IMR-90 (cell line): ENCODE measurements around the gene ELOVL2. TPM values are rescaled to one million over a fixed set of nuclear protein-coding genes. Genes with fewer than 3 reads are reported as not detected.

Experiments
- ATAC-seq: fragments of 200-7000 bp; cut with Tn5 transposase; 2 replicates; pipeline ENCODE4 v1.9.1; 2020; ENCODE audit warnings: low read depth, mild to moderate bottlenecking, moderate library complexity
- BruUV-seq: library from RNA; stranded (reverse); fragments of 400-500 nt; replicated peaks from 2 replicates; lab custom pipeline; 2021; lab: Mats Ljungman, UMichigan
- CTCF ChIA-PET: fragments of 300-600 bp; formaldehyde crosslinking; extraction: SDS; loops from one replicate; lab custom pipeline; 2021; ENCODE audit warnings: antibody characterized with exemption; lab: Yijun Ruan, JAX
- POLR2A ChIA-PET: fragments of 300-600 bp; sonication (Branson Sonifier 250); formaldehyde crosslinking; loops from one replicate; lab custom pipeline; 2022; ENCODE audit warnings: antibody characterized with exemption; ENCODE audit not compliant: unreplicated experiment; lab: Charles Lee
- DNase-seq: peaks from one replicate; pipeline ENCODE4 v3.0.0; 2013
- H2AFZ ChIP-seq: replicated peaks from 2 replicates; pipeline ENCODE3; 2013; ENCODE audit warnings: low read length, mild to moderate bottlenecking; ENCODE audit not compliant: poor library complexity
- H2AK5ac ChIP-seq: 2 replicates; pipeline ENCODE4 v1.6.1; 2013; ENCODE audit warnings: low read depth, low read length, inconsistent platforms
- H2AK9ac ChIP-seq: replicated peaks from 2 replicates; pipeline ENCODE3; 2013; ENCODE audit warnings: mild to moderate bottlenecking, low read depth, low read length, moderate library complexity; ENCODE audit not compliant: poor library complexity
- H2BK120ac ChIP-seq: 2 replicates; pipeline ENCODE4 v1.6.1; 2013; ENCODE audit warnings: low read depth, low read length, inconsistent platforms
- H2BK15ac ChIP-seq: 3 replicates; pipeline ENCODE4 v1.6.1; 2013; ENCODE audit warnings: low read depth, low read length, inconsistent platforms
- H2BK20ac ChIP-seq: 2 replicates; pipeline ENCODE4 v1.6.1; 2013; ENCODE audit warnings: low read depth, mild to moderate bottlenecking, inconsistent platforms, low read length, moderate library complexity
- H2BK5ac ChIP-seq: 2 replicates; pipeline ENCODE4 v1.6.1; 2013; ENCODE audit warnings: mild to moderate bottlenecking, low read depth, low read length, inconsistent platforms; ENCODE audit not compliant: poor library complexity, severe bottlenecking
- H3K14ac ChIP-seq: replicated peaks from 2 replicates; pipeline ENCODE4 v1.6.1; 2013; ENCODE audit warnings: low read depth, low read length, inconsistent platforms
- H3K18ac ChIP-seq: 2 replicates; pipeline ENCODE4 v1.6.1; 2013; ENCODE audit warnings: low read depth, low read length, control low read depth
- H3K23ac ChIP-seq: 2 replicates; pipeline ENCODE4 v1.6.1; 2013; ENCODE audit warnings: low read depth, low read length, inconsistent platforms
- H3K27ac ChIP-seq: 2 replicates; pipeline ENCODE4 v1.5.1; 2013; ENCODE audit warnings: mild to moderate bottlenecking, control low read depth, low read length; ENCODE audit not compliant: insufficient read depth
- H3K27me3 ChIP-seq: 2 replicates; pipeline ENCODE4 v1.6.1; 2013; ENCODE audit warnings: low read length; ENCODE audit not compliant: control insufficient read depth, insufficient read depth
- H3K36me3 ChIP-seq: 2 replicates; pipeline ENCODE4 v1.6.1; 2013; ENCODE audit warnings: low read length, mixed read lengths; ENCODE audit not compliant: control insufficient read depth, insufficient read depth
- H3K4ac ChIP-seq: 2 replicates; pipeline ENCODE4 v1.6.1; 2013; ENCODE audit warnings: low read depth, low read length, inconsistent platforms
- H3K4me1 ChIP-seq: 2 replicates; pipeline ENCODE4 v1.6.1; 2013; ENCODE audit warnings: low read length, mixed read lengths; ENCODE audit not compliant: control insufficient read depth, insufficient read depth
- H3K4me2 ChIP-seq: 2 replicates; pipeline ENCODE4 v1.6.1; 2013; ENCODE audit warnings: low read depth, mild to moderate bottlenecking, control low read depth, low read length, moderate library complexity
- H3K4me3 ChIP-seq: 2 replicates; pipeline ENCODE4 v1.5.1; 2013; ENCODE audit warnings: low read depth, mild to moderate bottlenecking, control low read depth, low read length, moderate library complexity; ENCODE audit not compliant: insufficient read depth
- H3K56ac ChIP-seq: 2 replicates; pipeline ENCODE4 v1.6.1; 2013; ENCODE audit warnings: low read length, inconsistent platforms; ENCODE audit not compliant: insufficient read depth; ENCODE audit errors: extremely low read depth
- H3K79me1 ChIP-seq, 2 experiments: 2 replicates each; pipeline ENCODE4 v1.6.1; 2013; ENCODE audit warnings: low read length in 2 of 2, inconsistent platforms in 1 of 2, low read depth in 1 of 2
- H3K9ac ChIP-seq: 2 replicates; pipeline ENCODE4 v1.6.1; 2013; ENCODE audit warnings: low read depth, low read length, control low read depth
- H3K9me1 ChIP-seq: 2 replicates; pipeline ENCODE4 v1.6.1; 2013; ENCODE audit warnings: low read length, inconsistent platforms; ENCODE audit not compliant: insufficient read depth
- H3K9me3 ChIP-seq: 2 replicates; pipeline ENCODE4 v1.6.1; 2013; ENCODE audit warnings: low read length; ENCODE audit not compliant: control insufficient read depth, insufficient read depth
- H4K20me1 ChIP-seq: 2 replicates; pipeline ENCODE4 v1.6.1; 2013; ENCODE audit warnings: low read length, inconsistent platforms; ENCODE audit not compliant: insufficient read depth
- H4K5ac ChIP-seq: 2 replicates; pipeline ENCODE4 v1.6.1; 2013; ENCODE audit warnings: mild to moderate bottlenecking, low read depth, low read length, control low read depth
- H4K8ac ChIP-seq, 2 experiments: 2 replicates each; pipeline ENCODE4 v1.6.1; 2013; ENCODE audit warnings: low read depth in 2 of 2, low read length in 2 of 2, control low read depth in 1 of 2, inconsistent platforms in 1 of 2
- H4K91ac ChIP-seq: 2 replicates; pipeline ENCODE4 v1.6.1; 2013; ENCODE audit warnings: low read depth, low read length, inconsistent platforms; ENCODE audit not compliant: insufficient read depth
- BHLHE40 ChIP-seq: fragments of 150-350 bp; IDR thresholded peaks from 2 replicates; pipeline ENCODE4 v1.6.1; 2016; ENCODE audit warnings: mild to moderate bottlenecking, low read depth, low read length
- CEBPB ChIP-seq: IDR thresholded peaks from 2 replicates; pipeline ENCODE4 v1.6.1; 2012; ENCODE audit warnings: low read depth, low read length, improper control_type of control experiment
- CHD1 ChIP-seq: IDR thresholded peaks from 2 replicates; pipeline ENCODE4 v1.6.1; 2012; ENCODE audit warnings: low read depth, low read length, improper control_type of control experiment
- CTCF ChIP-seq: conservative IDR thresholded peaks from 2 replicates; pipeline ENCODE4 v1.5.1; 2012; ENCODE audit warnings: mild to moderate bottlenecking, low read depth, low read length, improper control_type of control experiment
- ELK1 ChIP-seq: fragments of 150-350 bp; IDR thresholded peaks from 2 replicates; pipeline ENCODE4 v1.6.1; 2016; ENCODE audit warnings: low read depth, mild to moderate bottlenecking, low read length, moderate library complexity, borderline replicate concordance
- FOS ChIP-seq: fragments of 150-350 bp; IDR thresholded peaks from 2 replicates; pipeline ENCODE4 v1.6.1; 2016; ENCODE audit warnings: low read depth, low read length
- MAFK ChIP-seq: IDR thresholded peaks from 2 replicates; pipeline ENCODE4 v1.6.1; 2012; ENCODE audit warnings: low read depth, low read length, improper control_type of control experiment
- MXI1 ChIP-seq: IDR thresholded peaks from 2 replicates; pipeline ENCODE4 v1.6.1; 2012; ENCODE audit warnings: low read depth, mild to moderate bottlenecking, low read length, moderate library complexity, borderline replicate concordance
- NFE2L2 ChIP-seq: fragments of 150-350 bp; IDR thresholded peaks from 2 replicates; pipeline ENCODE4 v1.6.1; 2016; ENCODE audit warnings: low read depth, mild to moderate bottlenecking, low read length
- POLR2A ChIP-seq: IDR thresholded peaks from 2 replicates; pipeline ENCODE4 v1.6.1; 2012; ENCODE audit warnings: mild to moderate bottlenecking, low read depth, low read length
- RAD21 ChIP-seq: IDR thresholded peaks from 2 replicates; pipeline ENCODE4 v1.6.1; 2012; ENCODE audit warnings: low read length, improper control_type of control experiment
- RCOR1 ChIP-seq: IDR thresholded peaks from 2 replicates; pipeline ENCODE4 v1.6.1; 2012; ENCODE audit warnings: mild to moderate bottlenecking, low read length, improper control_type of control experiment; ENCODE audit not compliant: insufficient replicate concordance
- RFX5 ChIP-seq: IDR thresholded peaks from 2 replicates; pipeline ENCODE4 v1.8.0; 2012; ENCODE audit warnings: low read depth, mild to moderate bottlenecking, low read length, moderate library complexity
- SMC3 ChIP-seq: fragments of 150-350 bp; IDR thresholded peaks from 2 replicates; pipeline ENCODE4 v1.6.1; 2016; ENCODE audit warnings: low read depth, mild to moderate bottlenecking, antibody characterized with exemption, low read length, moderate library complexity
- WGBS, 2 experiments: methylation state at CpG; one replicate each; pipeline versions ENCODE4 v1.1.5 to v1.1.7; 2013; ENCODE audit warnings: missing lambda C conversion rate in 2 of 2; ENCODE audit not compliant: insufficient read length in 1 of 2; ENCODE audit errors: extremely low coverage in 2 of 2; 5-methylcytosine and 5-hydroxymethylcytosine counted together
- dilution Hi-C: fragments of 300-500 bp; cut with HindIII; formaldehyde crosslinking; loops from one replicate; pipeline ENCODE4 v1.14.3; 2018; ENCODE audit warnings: low sequenced_read_pairs; ENCODE audit not compliant: unreplicated experiment
- in situ Hi-C: fragments of 300-500 bp; cut with MboI; formaldehyde crosslinking; loops from 3 replicates; pipeline ENCODE4 v1.14.3; 2019; ENCODE audit warnings: low sequenced_read_pairs, inconsistent platforms, mixed read lengths
- intact Hi-C: fragments of 100-400 bp; cut with micrococcal nuclease; formaldehyde crosslinking; loops from 2 replicates; pipeline ENCODE4 v1.10.0; 2022
- polyA plus RNA-seq, 3 experiments: library from polyadenylated mRNA; depleted of rRNA; stranded (reverse); fragments of >200 nt; gene quantifications; 2 replicates each; pipeline ENCODE4 v1.2.3, GENCODE V29; 2012; ENCODE audit warnings: low replicate concordance in 1 of 3
- total RNA-seq: library from RNA; depleted of rRNA; stranded (reverse); fragments of >200 nt; gene quantifications from 2 replicates; pipeline ENCODE4 v1.2.3, GENCODE V29; 2012
- TF ChIP-seq, protein P1 (sequence below): fragments of 150-350 bp; IDR thresholded peaks from 2 replicates; pipeline ENCODE4 v1.6.1; 2017; ENCODE audit warnings: mild to moderate bottlenecking, antibody characterized with exemption, low read length, low read depth

Gene ELOVL2
- total and polyA plus RNA-seq, 2 of the 4 experiments (the other 2 are of a cell fraction): 6.3 to 7.9 TPM

GRCh38 chr6:11066505-11067347 lies 22.6 kb upstream of the ELOVL2 start:
- intact Hi-C loops: loop anchor here (5.0 kb wide), 1 partner anchor 229 kb away; the partner anchor contains the start of gene MAK
- Histone ChIP-seq H3K18ac (no peak overlapping the region), H3K4me2 (no peak overlapping the region), H2BK20ac (no peak overlapping the region), H3K4ac (no peak overlapping the region), H2AFZ (no peak overlapping the region), H2AK9ac (no peak overlapping the region), H3K79me1 (no peaks in the 10 kb centered on the region), H4K20me1 (no peaks in the 10 kb centered on the region), H4K5ac (no peak overlapping the region), H4K91ac (no peak overlapping the region), H3K14ac (no peak overlapping the region), H3K27ac (no peak overlapping the region), H3K4me1 (no peaks in the 10 kb centered on the region), H3K9me3 (0 out of 2 replicates have a peak, but pooled peaks cover 3% of the 10 kb centered on the region), H3K4me3 (no peak overlapping the region), H4K8ac (no peak overlapping the region), H2AK5ac (no peak overlapping the region), H3K27me3 (peaks cover 9% of the 10 kb centered on the region), H2BK5ac (no peak overlapping the region), H2BK120ac (no peak overlapping the region), H3K36me3 (no peaks in the 10 kb centered on the region), H3K56ac (no peak overlapping the region), H3K23ac (no peak overlapping the region), H3K9ac (no peak overlapping the region), H3K9me1 (no peaks in the 10 kb centered on the region), H2BK15ac (no peak overlapping the region)
- ATAC-seq (no peak), DNase-seq (no peak)
- 71% methylated on average over 4 of the region's 6 CpGs; no CpG with 5 or more reads in 1 of the 2 experiments for WGBS, 2 experiments
- CTCF ChIA-PET: interaction anchor here (0.5 to 1.8 kb wide), 4 partner anchors 112 to 588 kb away, joined by 4 to 9 read pairs (median 5); no protein-coding TSS in a partner anchor
- no TSS peak for BruUV-seq
- in situ Hi-C loops: loop anchor here (5.0 to 25.0 kb wide), 2 partner anchors 114 to 579 kb away; no protein-coding TSS in a partner anchor
- POLR2A ChIA-PET: no interaction called here
- dilution Hi-C loops: no loop called here
- no peak for TF ChIP-seq CTCF
- no peak for TF ChIP-seq FOS
- no peak for TF ChIP-seq CHD1
- no peak for TF ChIP-seq ELK1
- no peak for TF ChIP-seq NFE2L2
- TF ChIP-seq CEBPB: no peak
- no peak for TF ChIP-seq MXI1
- no peak for TF ChIP-seq POLR2A
- TF ChIP-seq, protein P1, sequence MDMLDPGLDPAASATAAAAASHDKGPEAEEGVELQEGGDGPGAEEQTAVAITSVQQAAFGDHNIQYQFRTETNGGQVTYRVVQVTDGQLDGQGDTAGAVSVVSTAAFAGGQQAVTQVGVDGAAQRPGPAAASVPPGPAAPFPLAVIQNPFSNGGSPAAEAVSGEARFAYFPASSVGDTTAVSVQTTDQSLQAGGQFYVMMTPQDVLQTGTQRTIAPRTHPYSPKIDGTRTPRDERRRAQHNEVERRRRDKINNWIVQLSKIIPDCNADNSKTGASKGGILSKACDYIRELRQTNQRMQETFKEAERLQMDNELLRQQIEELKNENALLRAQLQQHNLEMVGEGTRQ: no peak
- TF ChIP-seq RAD21: no peak
- no peak for TF ChIP-seq MAFK
- TF ChIP-seq BHLHE40: no peak
- TF ChIP-seq RFX5: no peak
- no peak for TF ChIP-seq RCOR1
- TF ChIP-seq SMC3: no peak
